COLO668 (cell line): ENCODE results near the gene PACSIN1.

Source experiments
- DNase-seq: peaks from one replicate; lab custom pipeline; 2025; ENCODE audit not compliant: unreplicated experiment; lab: John Stamatoyannopoulos, UW

The PACSIN1 gene

DNA sequence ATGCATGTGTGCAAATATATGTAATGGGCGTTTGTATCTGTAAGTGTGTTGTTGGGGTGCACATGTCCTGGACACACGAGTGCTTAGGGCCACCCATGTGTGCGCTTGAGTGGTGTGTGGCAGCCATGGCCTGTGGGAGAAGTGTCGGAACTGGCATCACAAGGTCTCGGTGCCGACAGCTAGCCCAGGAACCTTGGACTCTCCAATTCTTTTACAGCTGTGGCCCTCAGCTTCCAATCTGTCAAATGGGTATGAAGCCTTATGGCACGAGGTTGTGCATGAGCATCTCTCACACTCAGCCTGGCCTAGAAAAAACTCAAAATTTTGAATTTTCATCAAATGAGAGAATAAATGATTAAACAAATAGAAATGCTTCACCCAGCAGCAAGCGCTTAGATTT lies 48.2 kb downstream of the PACSIN1 start:
- DNase-seq: no peak

- no peak for DNase-seq
Measured at GRCh38 chr6:34514593-34515472, 49.0 kb downstream of the PACSIN1 start.

- no peak for DNase-seq
Measured at GRCh38 chr6:34515473-34516387, 49.9 kb downstream of the PACSIN1 start.

GRCh38 chr6:34516391-34517324 lies 50.8 kb downstream of the PACSIN1 start:
- DNase-seq: no peak

DNA sequence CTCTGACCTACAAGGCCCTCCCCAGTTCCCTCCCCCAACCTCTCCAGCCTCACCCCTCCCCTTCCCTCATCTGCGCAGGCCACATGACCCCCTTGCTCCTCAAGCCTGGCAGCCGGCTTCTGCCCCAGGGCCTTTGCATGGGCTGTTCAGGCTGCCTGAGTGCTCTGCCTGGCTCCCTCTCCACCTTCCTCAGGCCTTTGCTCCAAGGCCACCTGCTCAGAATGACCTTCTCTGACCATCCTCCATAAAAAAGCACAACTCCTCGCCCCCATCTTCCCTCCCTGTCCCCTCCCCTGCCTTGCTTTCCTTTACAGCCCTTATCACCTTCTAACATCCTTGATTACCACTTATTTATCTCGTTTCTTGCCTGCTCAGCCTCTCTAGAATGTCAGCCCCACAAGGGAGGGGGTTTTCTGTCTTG lies 51.6 kb downstream of the PACSIN1 start:
- DNase-seq: no peak

- no peak for DNase-seq
Measured at GRCh38 chr6:34517966-34518365, 52.1 kb downstream of the PACSIN1 start.

- DNase-seq: no peak
Measured at GRCh38 chr6:34518669-34519365, 52.9 kb downstream of the PACSIN1 start.

DNA sequence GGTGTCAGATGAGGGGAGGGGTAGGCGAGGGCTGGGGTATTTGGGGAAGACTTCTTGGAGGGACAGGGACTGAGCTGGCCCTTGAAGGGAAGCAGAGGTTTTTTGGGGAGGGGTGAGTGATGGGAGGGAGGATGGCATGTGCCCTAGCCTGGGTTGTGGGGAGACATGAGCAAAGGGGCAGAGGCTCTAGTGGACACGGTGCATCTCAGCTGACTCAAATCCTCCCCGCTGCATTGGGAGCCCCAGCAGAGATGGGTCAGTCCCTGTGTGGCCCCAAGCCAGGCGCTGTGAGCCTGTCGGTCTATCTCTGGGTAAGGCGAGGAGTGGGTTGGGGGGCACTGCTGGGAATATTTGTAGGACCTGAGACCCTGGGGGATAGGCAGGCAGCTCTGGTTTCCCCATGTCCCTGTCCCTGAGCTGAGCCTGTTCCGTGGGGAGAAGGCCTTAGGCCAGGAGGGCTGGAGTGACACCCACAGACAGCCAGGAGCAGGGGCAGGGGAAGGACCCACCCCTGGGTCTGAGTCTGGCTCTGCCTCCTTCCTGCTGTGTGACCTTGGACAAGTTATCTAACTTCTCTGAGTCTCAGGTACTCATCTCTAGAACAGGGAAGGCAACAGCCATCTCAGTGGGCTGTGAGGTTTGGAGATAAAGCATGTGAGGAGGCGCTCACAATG lies 54.2 kb downstream of the PACSIN1 start:
- DNase-seq: no peak

DNA sequence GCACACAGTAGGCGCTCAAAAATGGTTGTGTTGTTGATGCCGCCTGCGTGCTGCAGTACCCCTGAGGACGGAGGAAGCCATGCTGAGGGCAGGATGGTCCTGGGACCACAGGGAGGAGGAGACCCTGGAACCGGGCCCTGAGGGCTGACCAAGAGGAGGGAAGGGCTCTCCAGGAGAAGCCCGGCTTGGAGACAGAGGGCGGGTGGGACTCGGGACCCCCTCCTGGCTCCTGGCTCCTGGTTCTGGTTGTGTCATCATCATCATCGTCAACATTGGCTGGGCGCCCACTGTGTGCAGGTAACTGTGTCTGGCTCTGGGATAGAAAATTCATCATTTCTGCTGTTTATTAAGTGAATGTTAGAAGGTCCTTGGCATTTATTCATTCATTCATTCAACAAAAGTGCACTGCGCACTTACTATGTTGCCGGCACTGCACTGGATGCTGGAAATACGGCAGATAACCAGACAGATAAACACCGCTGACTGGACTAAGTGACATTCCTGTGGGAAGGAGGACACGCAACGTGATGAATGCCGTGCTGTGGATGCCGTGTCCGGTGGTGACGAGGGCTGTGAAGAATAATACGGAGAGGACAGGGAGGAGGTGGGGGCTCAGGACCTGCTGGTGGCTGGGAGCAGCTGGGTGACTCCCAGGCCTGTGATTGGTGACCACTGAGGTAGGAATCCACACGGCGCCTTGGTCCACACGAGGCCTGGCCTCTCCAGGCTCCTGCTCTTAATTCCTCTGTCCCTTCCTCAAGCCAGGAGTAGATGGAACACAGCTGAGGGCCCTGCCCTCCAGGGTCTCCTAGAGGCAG lies 55.0 kb downstream of the PACSIN1 start:
- no peak for DNase-seq

GRCh38 chr6:34521463-34522285 lies 55.8 kb downstream of the PACSIN1 start:
- no peak for DNase-seq

DNA sequence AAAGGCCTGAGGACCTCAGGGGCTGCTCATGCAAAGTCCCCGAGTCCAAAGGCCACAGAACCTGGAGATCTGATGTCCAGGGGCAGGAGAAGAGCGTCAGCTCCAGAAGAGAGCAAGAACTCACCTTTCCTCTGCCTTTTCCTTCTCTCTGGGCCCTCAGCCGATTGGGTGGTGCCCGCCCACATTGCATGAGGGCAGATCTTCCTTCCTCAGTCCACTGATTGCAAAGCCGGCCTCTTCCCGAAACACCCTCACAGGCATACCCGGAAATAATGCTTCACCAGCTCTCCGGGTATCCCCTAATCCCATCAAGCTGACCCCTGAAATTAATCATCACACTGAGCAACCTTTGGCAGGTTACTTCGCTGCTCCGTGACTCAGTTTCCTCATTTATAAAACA lies 56.9 kb downstream of the PACSIN1 start:
- no peak for DNase-seq

DNA sequence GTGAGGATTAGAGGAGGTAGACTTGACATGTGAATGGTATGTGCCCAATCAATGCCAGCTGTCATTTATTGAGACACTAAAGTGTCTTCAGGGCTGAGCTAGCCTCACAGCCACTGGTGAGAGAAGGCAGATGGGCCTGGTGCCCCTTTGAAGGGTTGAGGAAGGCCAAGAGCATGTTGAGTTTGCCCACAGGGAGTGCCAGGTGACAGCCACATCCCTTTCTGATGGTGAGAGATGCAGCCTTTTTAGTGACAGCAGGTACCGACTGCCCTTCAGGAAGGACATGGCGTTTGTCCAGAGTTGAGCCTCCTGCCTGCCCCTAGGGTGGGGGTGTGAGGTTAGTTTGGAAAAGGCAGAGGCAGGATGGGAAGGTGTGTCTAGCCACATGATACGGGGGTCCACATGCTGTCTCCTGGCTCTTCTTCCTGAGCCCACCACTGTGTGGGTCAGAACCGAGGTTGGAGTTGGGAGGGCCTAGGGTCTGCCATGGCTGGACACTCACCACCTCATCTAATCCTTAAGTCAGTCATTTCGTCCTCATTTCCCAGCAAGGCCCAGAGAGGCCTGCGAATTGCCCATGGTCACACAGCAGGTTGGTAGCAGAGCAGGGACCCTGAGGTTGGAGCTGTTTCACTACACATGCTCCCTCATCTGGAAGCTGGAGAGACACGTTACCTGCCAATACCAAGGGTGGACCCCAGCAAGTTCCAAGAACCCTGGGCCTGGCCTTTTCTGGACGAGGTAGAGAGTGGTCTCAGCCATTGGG lies 57.7 kb downstream of the PACSIN1 start:
- no peak for DNase-seq

- DNase-seq: no peak
Measured at GRCh38 chr6:34524499-34524898, 58.6 kb downstream of the PACSIN1 start.

DNA sequence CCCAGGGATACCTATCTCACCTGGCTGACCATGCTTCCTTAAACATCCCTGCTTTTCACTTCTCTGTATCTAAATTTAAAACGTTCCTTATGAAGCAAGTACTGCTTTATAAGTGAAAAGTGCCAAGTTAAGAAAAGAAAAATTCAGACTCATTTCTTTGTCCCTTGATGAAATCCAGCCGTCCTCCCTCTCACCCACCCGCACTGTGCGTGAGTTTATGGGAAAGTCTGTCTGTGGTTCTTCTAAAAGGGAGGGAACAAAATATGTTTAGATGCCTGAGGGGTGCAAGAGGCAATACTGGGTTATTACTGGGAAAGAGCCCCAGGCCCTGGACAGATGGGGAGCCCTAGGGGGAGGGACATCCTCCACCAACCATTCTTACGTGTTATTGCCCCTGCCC lies 59.1 kb downstream of the PACSIN1 start:
- no peak for DNase-seq

DNA sequence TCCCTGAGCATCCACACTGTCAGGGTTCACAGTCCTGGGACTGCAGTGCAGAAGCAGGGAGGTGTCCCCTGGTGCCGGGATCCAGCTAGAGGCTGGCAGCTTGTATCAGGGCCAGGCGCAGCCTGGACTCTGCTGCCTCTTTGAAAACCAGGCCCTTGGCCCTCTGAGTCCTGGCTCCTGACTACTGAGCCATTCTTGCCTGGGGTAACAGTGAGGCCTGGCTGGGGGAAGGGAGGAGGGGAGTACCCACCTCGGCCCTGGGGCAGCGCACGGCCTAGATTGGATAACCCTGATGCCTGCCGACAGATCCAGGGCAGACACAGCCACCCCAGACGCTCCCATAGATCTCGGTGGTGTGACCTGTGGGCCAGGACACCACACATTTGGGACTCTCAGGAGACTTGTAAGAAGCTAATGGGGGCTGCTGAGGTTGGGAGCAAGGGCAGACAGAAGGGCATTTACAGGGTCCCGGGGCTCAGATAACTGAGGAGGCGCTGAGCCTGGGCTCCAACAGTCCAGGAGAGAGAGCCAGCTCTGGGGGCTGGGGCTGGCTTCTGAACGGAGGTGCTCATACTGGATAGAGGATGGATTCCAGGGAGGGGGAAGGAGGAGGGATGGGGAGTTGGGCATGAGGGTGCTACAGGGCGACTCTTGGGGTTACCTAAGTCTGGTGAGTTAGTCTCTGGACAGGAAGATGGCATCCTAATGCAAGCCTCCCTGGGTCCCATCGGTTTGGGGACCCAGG lies 59.7 kb downstream of the PACSIN1 start:
- no peak for DNase-seq

GRCh38 chr6:34526241-34526972 lies 60.5 kb downstream of the PACSIN1 start:
- DNase-seq: no peak
